Dedifferentiated amniotic fluid mesenchymal stem cell (primary cell): Measurements from ENCODE around the gene CBX4.

Experiments used
- DNase-seq: peaks from one replicate; pipeline ENCODE4 v3.0.0-alpha.2; 2016; ENCODE audit errors: extremely low spot score

The CBX4 gene

GRCh38 chr17:79841369-79842135, 2.3 kb upstream of the CBX4 start:
- no peak for DNase-seq

GRCh38 chr17:79840989-79841286, 1.7 kb upstream of the CBX4 start:
- DNase-seq = no peak

GRCh38 chr17:79840269-79840988, 1.2 kb upstream of the CBX4 start:
- DNase-seq = peak; percentile 43

- peak; percentile 39 for DNase-seq
These were observed 542 bp downstream of the CBX4 start for GRCh38 chr17:79838522-79839274.

- no peak for DNase-seq
These were observed 1.2 kb downstream of the CBX4 start for GRCh38 chr17:79837888-79838521.

- DNase-seq = peak; percentile 37
These were observed 2.0 kb downstream of the CBX4 start for GRCh38 chr17:79836972-79837887.

- DNase-seq = no peak
These were observed 2.7 kb downstream of the CBX4 start for GRCh38 chr17:79836510-79836971.

GRCh38 chr17:79835953-79836509, 3.2 kb downstream of the CBX4 start:
- DNase-seq = no peak

GRCh38 chr17:79835470-79835899, 3.8 kb downstream of the CBX4 start:
- DNase-seq = no peak

- no peak for DNase-seq
These were observed 4.4 kb downstream of the CBX4 start for GRCh38 chr17:79834565-79835469.

GRCh38 chr17:79833744-79834564, 5.3 kb downstream of the CBX4 start:
- no peak for DNase-seq

GRCh38 chr17:79833110-79833450, 6.2 kb downstream of the CBX4 start:
- DNase-seq = no peak

- no peak for DNase-seq
These were observed 6.8 kb downstream of the CBX4 start for GRCh38 chr17:79832218-79833109.

GRCh38 chr17:79831265-79832217, 7.7 kb downstream of the CBX4 start:
- DNase-seq = no peak

- DNase-seq = no peak
These were observed 8.4 kb downstream of the CBX4 start for GRCh38 chr17:79830763-79831264.

- DNase-seq = no peak
These were observed 8.9 kb downstream of the CBX4 start for GRCh38 chr17:79830303-79830702.
